Measurements from ENCODE around the gene AATK. TPM values are rescaled to one million over a fixed set of nuclear protein-coding genes. Genes with fewer than 3 reads are reported as not detected.

The AATK gene
- total RNA-seq, 1 donor from 2014 or later, result 72.5 TPM

DNA sequence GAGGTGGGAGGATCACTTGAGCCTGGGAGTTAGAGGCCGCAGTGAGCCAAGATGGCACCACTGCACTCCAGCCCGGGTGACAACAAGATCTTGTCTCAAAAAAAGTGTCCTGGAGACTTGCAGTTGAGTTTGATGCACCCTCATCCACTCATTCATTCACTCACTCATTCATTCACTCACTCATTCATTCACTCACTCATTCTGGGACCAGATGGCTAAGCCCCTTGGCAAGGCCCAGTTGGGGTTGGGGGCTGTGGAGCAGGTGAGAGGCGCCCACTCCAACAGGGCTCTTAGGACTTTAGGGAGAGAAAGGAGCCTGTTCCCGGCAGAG lies 1.1 kb upstream of the AATK start:
- Histone ChIP-seq H3K9me3 (no peaks in the 10 kb centered on the region), H3K36me3 (no peaks in the 10 kb centered on the region), H3K27me3 (peaks cover 15% of the 10 kb centered on the region), H3K4me3 (no peak overlapping the region), H3K4me1 (peaks cover 4% of the 10 kb centered on the region), H3K27ac (no peak overlapping the region)
- ATAC-seq (no peak), DNase-seq (no peak)
- intact Hi-C loops (cut with DNase I), result no loop called here
- TF ChIP-seq, protein P1, sequence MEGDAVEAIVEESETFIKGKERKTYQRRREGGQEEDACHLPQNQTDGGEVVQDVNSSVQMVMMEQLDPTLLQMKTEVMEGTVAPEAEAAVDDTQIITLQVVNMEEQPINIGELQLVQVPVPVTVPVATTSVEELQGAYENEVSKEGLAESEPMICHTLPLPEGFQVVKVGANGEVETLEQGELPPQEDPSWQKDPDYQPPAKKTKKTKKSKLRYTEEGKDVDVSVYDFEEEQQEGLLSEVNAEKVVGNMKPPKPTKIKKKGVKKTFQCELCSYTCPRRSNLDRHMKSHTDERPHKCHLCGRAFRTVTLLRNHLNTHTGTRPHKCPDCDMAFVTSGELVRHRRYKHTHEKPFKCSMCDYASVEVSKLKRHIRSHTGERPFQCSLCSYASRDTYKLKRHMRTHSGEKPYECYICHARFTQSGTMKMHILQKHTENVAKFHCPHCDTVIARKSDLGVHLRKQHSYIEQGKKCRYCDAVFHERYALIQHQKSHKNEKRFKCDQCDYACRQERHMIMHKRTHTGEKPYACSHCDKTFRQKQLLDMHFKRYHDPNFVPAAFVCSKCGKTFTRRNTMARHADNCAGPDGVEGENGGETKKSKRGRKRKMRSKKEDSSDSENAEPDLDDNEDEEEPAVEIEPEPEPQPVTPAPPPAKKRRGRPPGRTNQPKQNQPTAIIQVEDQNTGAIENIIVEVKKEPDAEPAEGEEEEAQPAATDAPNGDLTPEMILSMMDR (IDR thresholded peaks at IDR 0.05), result no peak

DNA sequence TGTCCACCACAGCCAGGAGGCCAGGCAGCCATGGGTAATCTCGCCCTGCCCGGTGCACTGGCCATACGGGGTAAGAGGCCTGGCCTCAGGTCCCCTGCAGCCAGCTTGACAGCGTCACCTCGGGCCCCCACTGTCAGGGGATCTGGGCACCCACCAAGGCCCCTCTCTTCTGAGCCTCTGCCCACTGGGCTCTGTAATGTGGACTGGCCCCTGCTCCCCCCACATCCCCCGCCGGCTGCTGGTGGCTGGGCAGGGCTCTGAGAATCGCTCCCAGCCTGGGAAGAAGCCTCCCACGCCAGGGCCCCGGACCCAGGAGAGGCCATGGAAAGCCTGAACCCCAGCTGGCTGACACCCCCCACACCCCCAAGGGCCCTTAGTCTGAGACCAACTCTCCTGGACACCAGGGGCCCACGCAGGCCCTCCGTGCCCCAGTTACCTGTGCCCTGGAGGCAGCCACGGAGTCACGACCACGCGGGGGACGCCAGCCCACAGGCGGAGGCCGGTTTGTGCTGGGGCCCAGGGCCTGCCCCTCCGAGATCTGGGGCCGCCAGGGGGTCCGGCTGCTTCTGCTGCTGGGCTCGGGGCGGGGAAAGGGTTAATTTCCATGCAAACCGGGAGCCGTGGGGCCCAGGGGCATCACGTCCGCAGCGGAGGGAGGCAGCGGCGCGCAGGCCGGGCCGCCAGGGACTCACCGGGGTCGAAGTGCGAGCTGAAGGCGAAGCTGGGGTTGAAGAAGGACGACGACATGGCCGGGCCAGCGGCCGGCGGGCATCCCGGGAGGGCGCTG lies 582 bp downstream of the AATK start, which contains the start of gene PVALEF:
PVALEF (plus strand) TSS at position 262 of the 787 bp plus-strand sequence. CDS start 15,720 bp downstream, outside the sequence.
- Histone ChIP-seq H3K36me3 (no peaks in the 10 kb centered on the region), H3K27me3 (peaks cover 15% of the 10 kb centered on the region), H3K4me1 (peaks cover 9% of the 10 kb centered on the region), H3K9me3 (no peaks in the 10 kb centered on the region), H3K27ac (no peak within 1 kb of the TSS), H3K4me3 (peak within 1 kb of the TSS; percentile 14)
- no peak for DNase-seq
- TF ChIP-seq, protein P1 (IDR thresholded peaks at IDR 0.05), result no peak
- intact Hi-C loops (cut with DNase I), result no loop called here
- ATAC-seq, result no peak

DNA sequence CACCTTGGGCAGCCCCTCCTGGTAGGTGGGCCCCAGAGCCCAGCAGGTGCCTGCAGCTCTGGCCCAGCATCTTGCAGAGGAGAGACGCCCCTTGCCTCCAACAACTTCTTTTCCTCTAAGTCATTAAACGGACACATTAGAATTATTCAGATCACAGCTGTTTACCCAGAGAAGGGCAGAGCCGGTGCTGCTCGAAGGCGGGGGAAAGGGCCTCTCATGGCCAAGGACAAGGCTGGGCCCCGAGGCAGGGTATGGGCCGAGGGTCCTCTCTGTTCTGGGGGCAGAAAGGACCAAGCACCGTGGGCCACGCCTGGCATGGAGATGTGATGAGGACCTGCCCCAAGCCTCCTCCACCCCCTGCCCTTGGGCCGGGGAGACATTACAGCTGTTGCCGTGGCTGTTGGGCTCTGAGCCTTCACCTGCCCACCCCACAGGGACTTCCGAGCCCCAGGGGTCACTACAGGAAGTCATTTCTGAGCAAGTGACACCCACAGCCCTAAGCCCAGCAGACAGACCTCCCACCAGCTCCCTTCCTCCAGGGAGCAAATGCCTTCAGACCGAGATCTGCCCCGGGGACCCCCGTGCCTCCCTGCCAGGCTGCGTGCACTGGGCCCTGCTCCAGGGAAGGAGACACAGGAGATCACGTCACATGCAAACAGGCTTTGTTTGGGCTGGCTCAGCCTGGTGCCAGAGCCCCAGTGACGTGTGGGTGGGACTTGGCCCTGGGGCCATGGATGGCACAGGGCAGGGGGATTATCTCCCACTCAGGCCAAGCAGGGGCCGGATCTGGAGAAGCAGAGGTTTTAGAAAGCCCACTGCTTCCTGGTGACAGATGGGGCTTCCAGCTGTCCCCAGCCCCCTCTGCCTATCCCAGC lies 1.4 kb downstream of the AATK start:
- TF ChIP-seq, protein P1 (IDR thresholded peaks at IDR 0.05), result no peak
- peaks cover 10% of the 10 kb centered on the region for H3K4me1 ChIP-seq
- DNase-seq, result no peak
- H3K27me3 ChIP-seq, result peaks cover 15% of the 10 kb centered on the region
- no peaks in the 10 kb centered on the region for H3K9me3 ChIP-seq
- no peak overlapping the region for H3K27ac ChIP-seq
- no peak for ATAC-seq
- H3K4me3 ChIP-seq, result no peak overlapping the region
- intact Hi-C loops (cut with DNase I), result no loop called here
- H3K36me3 ChIP-seq, result no peaks in the 10 kb centered on the region

DNA sequence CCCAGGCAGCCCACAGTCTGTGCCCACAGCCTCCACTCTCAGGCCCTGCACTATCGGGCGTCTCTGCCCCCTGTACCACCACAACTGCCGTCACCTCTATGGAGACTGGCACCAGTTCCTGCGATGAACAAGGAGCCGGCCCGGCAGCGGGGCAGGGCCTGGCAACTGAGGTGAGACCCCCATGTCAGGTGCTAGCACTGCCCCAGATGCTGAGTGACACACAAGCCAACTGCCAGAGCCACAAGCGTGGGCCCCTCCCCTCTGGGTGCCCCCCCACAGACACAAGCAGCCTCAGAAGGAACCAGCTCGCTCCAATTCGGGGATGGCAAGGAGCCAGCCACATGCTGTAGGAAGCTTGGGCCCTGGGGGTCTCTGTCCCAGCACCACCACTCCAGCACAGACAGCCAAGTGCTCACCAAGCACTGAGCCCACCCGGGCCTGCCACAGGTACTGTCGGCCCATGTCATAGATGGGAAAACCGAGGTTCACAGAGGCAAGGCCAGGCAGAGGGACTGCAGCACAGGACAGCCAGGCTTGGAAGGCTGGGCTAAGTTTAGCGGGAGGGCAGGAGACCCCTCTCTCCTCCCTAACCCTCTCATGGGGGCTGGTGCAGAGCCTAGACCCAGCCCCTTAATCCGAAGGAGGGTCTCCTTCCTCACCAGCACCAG lies 2.2 kb downstream of the AATK start:
- DNase-seq, result no peak
- no peaks in the 10 kb centered on the region for H3K9me3 ChIP-seq
- intact Hi-C loops (cut with DNase I), result no loop called here

More for the DNA sequence above, 2.2 kb downstream of the AATK start:
- peaks cover 10% of the 10 kb centered on the region for H3K4me1 ChIP-seq
- peaks cover 15% of the 10 kb centered on the region for H3K27me3 ChIP-seq
- no peak overlapping the region for H3K4me3 ChIP-seq
- no peaks in the 10 kb centered on the region for H3K36me3 ChIP-seq
- ATAC-seq, result no peak
- TF ChIP-seq, protein P1 (IDR thresholded peaks at IDR 0.05), result no peak
- no peak overlapping the region for H3K27ac ChIP-seq
